WERI-Rb-1 (cell line): ENCODE results near the gene NELFCD.
A peak's percentile ranks its signal among the peaks of the same experiment; 100 is the strongest.

Experiments
- DNase-seq: peaks from one replicate; pipeline ENCODE4 v3.0.0-alpha.2; 2020
- H3K27ac ChIP-seq: fragments of 250-450 bp; sonication (Bioruptor Pico); 2 replicates; pipeline ENCODE4 v1.5.1; 2020; ENCODE audit warnings: mild to moderate bottlenecking, moderate library complexity
- H3K27me3 ChIP-seq: fragments of 250-450 bp; sonication (Bioruptor Pico); 2 replicates; pipeline ENCODE4 v1.5.1; 2021; ENCODE audit warnings: mild to moderate bottlenecking, low read depth, moderate library complexity; ENCODE audit not compliant: insufficient read depth, severe bottlenecking
- H3K36me3 ChIP-seq: fragments of 250-450 bp; sonication (Bioruptor Pico); 2 replicates; pipeline ENCODE4 v1.5.1; 2020; ENCODE audit warnings: mild to moderate bottlenecking, moderate library complexity
- H3K4me3 ChIP-seq: 2 replicates; pipeline ENCODE4 v1.5.1; 2011; ENCODE audit warnings: low read depth, mild to moderate bottlenecking, control low read depth, low read length
- H3K9me3 ChIP-seq: fragments of 250-450 bp; sonication (Bioruptor Pico); 2 replicates; pipeline ENCODE4 v1.5.1; 2021; ENCODE audit warnings: mild to moderate bottlenecking, moderate library complexity; ENCODE audit not compliant: severe bottlenecking
- TF ChIP-seq, protein P1 (sequence below): IDR thresholded peaks from 2 replicates; pipeline ENCODE4 v1.5.1; 2011; ENCODE audit warnings: low read depth, mild to moderate bottlenecking, control low read depth, inconsistent platforms, low read length

NELFCD gene

DNA sequence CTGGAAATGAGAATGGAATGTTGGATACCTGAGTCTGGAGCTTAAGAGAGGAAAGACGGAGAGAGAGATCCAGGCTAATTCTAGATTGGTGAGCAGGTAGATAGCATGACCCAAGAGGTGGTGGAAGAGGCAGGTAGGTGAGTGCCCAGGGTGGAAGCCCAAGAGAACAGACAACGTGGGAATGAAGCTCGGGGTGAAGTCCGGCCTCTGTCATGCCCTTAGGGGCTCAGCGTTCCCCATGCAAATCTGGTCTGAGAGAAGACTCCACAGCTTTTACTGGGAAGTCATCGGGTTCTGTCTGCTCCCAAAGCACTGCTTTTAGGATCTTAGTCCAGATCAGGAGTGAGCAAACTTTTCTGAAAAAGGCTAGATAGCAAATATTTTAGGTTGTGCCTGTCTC lies 3.6 kb downstream of the NELFCD start:
- H3K27me3 ChIP-seq: no peaks in the 10 kb centered on the region
- TF ChIP-seq, protein P1, sequence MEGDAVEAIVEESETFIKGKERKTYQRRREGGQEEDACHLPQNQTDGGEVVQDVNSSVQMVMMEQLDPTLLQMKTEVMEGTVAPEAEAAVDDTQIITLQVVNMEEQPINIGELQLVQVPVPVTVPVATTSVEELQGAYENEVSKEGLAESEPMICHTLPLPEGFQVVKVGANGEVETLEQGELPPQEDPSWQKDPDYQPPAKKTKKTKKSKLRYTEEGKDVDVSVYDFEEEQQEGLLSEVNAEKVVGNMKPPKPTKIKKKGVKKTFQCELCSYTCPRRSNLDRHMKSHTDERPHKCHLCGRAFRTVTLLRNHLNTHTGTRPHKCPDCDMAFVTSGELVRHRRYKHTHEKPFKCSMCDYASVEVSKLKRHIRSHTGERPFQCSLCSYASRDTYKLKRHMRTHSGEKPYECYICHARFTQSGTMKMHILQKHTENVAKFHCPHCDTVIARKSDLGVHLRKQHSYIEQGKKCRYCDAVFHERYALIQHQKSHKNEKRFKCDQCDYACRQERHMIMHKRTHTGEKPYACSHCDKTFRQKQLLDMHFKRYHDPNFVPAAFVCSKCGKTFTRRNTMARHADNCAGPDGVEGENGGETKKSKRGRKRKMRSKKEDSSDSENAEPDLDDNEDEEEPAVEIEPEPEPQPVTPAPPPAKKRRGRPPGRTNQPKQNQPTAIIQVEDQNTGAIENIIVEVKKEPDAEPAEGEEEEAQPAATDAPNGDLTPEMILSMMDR: no peak
- DNase-seq: no peak
- no peak overlapping the region for H3K4me3 ChIP-seq
- H3K9me3 ChIP-seq: peaks cover 6% of the 10 kb centered on the region
- H3K27ac ChIP-seq: no peak overlapping the region
- H3K36me3 ChIP-seq: peaks cover 40% of the 10 kb centered on the region

DNA sequence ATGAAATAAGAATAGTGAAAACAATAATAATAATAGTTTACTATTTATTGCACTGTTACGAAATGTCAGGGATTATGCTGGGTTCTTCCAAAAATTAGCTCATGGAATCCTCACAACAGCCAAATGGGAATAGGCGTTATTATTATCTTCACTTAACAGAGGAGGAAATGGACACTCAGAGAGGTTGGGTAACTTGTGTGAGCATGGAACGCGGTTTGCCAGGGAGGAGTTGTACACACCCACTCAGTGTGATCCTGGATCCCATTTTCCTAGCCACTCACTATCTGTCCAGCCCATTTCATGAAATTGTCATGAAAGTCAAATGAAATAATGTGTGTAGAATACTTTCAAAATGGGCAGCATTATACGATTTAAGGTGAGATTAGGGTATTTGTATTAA lies 4.6 kb downstream of the NELFCD start:
- H3K36me3 ChIP-seq: peaks cover 50% of the 10 kb centered on the region
- peaks cover 2% of the 10 kb centered on the region for H3K9me3 ChIP-seq
- H3K4me3 ChIP-seq: no peak overlapping the region
- H3K27me3 ChIP-seq: no peaks in the 10 kb centered on the region
- no peak overlapping the region; the same call in 1 of the 2 replicates for H3K27ac ChIP-seq
- TF ChIP-seq, protein P1: no peak
- no peak for DNase-seq

GRCh38 chr20:58986286-58986967 lies 5.4 kb downstream of the NELFCD start:
- Histone ChIP-seq H3K27ac (peak overlapping the region; percentile 70), H3K4me3 (no peak overlapping the region), H3K36me3 (peaks cover 58% of the 10 kb centered on the region), H3K9me3 (no peaks in the 10 kb centered on the region), H3K27me3 (no peaks in the 10 kb centered on the region)
- DNase-seq: no peak
- TF ChIP-seq, protein P1: no peak

DNA sequence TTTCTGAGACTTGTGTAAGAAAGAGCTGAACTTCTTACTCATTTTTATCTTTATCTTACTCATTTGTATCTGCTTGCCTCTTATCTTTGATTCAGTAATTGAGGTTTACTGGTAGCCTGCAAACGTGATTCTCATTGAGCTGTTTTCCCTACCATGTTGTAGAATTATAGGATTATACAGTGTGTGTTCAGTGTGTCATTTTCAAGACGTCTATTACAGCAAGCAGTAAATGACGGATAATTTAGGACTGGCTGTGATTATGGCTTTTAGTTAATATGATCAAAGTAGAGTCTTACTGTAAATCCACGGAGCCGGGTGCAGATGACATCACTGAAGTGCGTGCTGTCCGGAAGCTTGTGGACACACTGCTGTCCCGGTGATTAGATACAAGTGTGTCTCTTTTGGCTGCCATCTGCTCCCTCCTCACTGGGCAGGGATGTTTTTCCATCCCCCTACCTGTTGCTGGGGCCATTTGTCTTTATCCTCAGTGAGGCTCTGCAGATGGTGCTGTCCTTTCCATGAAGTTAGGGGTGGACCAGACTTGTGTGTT lies 6.0 kb downstream of the NELFCD start:
- Histone ChIP-seq H3K36me3 (peaks cover 64% of the 10 kb centered on the region), H3K27ac (peak overlapping the region; percentile 72), H3K9me3 (no peaks in the 10 kb centered on the region), H3K4me3 (no peak overlapping the region), H3K27me3 (no peaks in the 10 kb centered on the region)
- peak; percentile 94 for DNase-seq
- TF ChIP-seq, protein P1: no peak

DNA sequence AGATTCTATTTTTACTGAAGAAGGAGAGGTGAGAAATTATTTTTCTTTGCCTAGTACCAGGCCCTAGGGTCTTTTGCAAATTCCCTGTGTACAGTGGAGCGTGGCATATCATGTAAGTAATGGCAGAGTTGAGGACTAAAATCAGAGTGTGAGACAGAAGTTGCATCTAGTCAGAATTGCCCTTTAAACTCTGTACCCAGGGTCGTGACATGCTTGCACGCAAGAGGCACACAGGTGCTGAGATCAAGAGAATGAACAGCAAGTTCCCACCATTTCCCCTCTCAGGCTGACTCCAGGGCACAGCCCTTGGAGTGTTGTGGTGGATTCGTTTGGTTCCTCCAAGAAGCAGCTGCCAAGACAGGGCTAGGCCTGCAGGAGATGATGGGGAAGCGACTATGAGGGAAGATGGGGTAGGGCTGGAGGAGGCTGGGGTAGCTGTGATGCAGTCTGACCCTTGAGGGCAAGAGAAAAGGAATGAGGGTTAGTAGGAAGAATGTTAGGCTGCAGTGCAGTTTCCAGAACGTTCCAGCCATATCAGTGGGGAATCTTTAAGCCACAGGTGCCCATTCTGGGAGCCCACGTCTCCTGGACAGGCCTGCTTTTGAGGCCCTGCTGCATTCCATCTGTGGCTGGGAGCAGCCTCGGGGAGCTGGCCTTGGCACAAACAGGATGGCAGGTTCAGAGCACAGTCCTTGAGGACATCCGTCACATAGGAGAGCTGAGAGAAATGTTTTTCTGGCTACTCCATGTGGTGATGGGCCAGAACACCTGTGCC lies 6.9 kb downstream of the NELFCD start:
- Histone ChIP-seq H3K27me3 (no peaks in the 10 kb centered on the region), H3K27ac (peak overlapping the region; percentile 72), H3K36me3 (peaks cover 71% of the 10 kb centered on the region), H3K9me3 (no peaks in the 10 kb centered on the region), H3K4me3 (no peak overlapping the region)
- DNase-seq: no peak
- TF ChIP-seq, protein P1: no peak
